Endodermal cell (in vitro differentiated cells): ENCODE data around the gene CBFA2T3. TPM values are rescaled to one million over a fixed set of nuclear protein-coding genes. Genes with fewer than 3 reads are reported as not detected.
A peak's percentile ranks its signal among the peaks of the same experiment; 100 is the strongest.

Experiments used
- DNase-seq: peaks from one replicate; pipeline ENCODE4 v3.0.0-alpha.2; 2017
- H3K27ac ChIP-seq: 2 replicates; pipeline ENCODE4 v1.5.1; 2013; ENCODE audit warnings: mild to moderate bottlenecking, low read depth, low read length, moderate library complexity
- H3K27me3 ChIP-seq: 2 replicates; pipeline ENCODE4 v1.6.1; 2013; ENCODE audit warnings: mild to moderate bottlenecking, low read length, moderate library complexity; ENCODE audit not compliant: insufficient read depth, control insufficient read depth, poor library complexity, severe bottlenecking
- H3K36me3 ChIP-seq: 2 replicates; pipeline ENCODE4 v1.7.0; 2013; ENCODE audit warnings: mild to moderate bottlenecking, low read length, moderate library complexity; ENCODE audit not compliant: control insufficient read depth, insufficient read depth
- H3K4me1 ChIP-seq: one replicate; pipeline ENCODE4 v1.7.0; 2013; ENCODE audit warnings: low read length; ENCODE audit not compliant: control insufficient read depth, insufficient read depth
- H3K4me3 ChIP-seq: 2 replicates; pipeline ENCODE4 v1.5.1; 2013; ENCODE audit warnings: mild to moderate bottlenecking, low read length, moderate library complexity
- H3K9ac ChIP-seq: 2 replicates; pipeline ENCODE4 v1.6.1; 2013; ENCODE audit warnings: mild to moderate bottlenecking, low read length, moderate library complexity; ENCODE audit not compliant: poor library complexity, severe bottlenecking; ENCODE audit errors: extremely low read depth
- H3K9me3 ChIP-seq: 2 replicates; pipeline ENCODE4 v1.6.1; 2013; ENCODE audit warnings: mild to moderate bottlenecking, low read length, moderate library complexity; ENCODE audit not compliant: control insufficient read depth
- H3K27ac Mint-ChIP-seq: 2 replicates; pipeline ENCODE4 v1.8.0; 2020; ENCODE audit warnings: mixed read lengths
- H3K27me3 Mint-ChIP-seq: 2 replicates; pipeline ENCODE4 v1.8.0; 2021; ENCODE audit warnings: mild to moderate bottlenecking, mixed read lengths; ENCODE audit not compliant: insufficient read depth
- H3K36me3 Mint-ChIP-seq: 2 replicates; pipeline ENCODE4 v1.8.0; 2020; ENCODE audit warnings: low read depth, mixed read lengths
- H3K4me1 Mint-ChIP-seq: 2 replicates; pipeline ENCODE4 v1.8.0; 2020; ENCODE audit warnings: mixed read lengths
- H3K4me3 Mint-ChIP-seq: 2 replicates; pipeline ENCODE4 v1.8.0; 2020; ENCODE audit warnings: mild to moderate bottlenecking, moderate library complexity, mixed read lengths
- H3K9me3 Mint-ChIP-seq: 2 replicates; pipeline ENCODE4 v1.8.0; 2020; ENCODE audit warnings: mild to moderate bottlenecking, mixed read lengths
- WGBS, 2 experiments: methylation state at CpG; one replicate each; pipeline versions ENCODE4 v1.1.5 to v1.1.7; 2013; ENCODE audit warnings: missing lambda C conversion rate in 2 of 2, mixed read lengths in 1 of 2; ENCODE audit not compliant: insufficient coverage in 1 of 2, insufficient read length in 1 of 2; 5-methylcytosine and 5-hydroxymethylcytosine counted together
- total RNA-seq, 2 donors: library from RNA; stranded (reverse); fragmentation: NEBNext Ultra II Directional in 1 of 2; extraction: Animal tissue kit (Norgen Biotek cat#: 25700) in 1 of 2; gene quantifications; 2 replicates in 1 of 2; 3 replicates in 1 of 2; pipeline ENCODE4 v1.2.1, GENCODE V29; 2021
- TF ChIP-seq, protein P1 (sequence below): fragments of 200-600 bp; sonication (generic); conservative IDR thresholded peaks from 2 replicates; pipeline ENCODE4 v1.5.0; 2021; ENCODE audit warnings: antibody characterized with exemption, mild to moderate bottlenecking

The CBFA2T3 gene
- total RNA-seq, 2 donors from 2014 or later: 1.0 to 3.1 TPM

DNA sequence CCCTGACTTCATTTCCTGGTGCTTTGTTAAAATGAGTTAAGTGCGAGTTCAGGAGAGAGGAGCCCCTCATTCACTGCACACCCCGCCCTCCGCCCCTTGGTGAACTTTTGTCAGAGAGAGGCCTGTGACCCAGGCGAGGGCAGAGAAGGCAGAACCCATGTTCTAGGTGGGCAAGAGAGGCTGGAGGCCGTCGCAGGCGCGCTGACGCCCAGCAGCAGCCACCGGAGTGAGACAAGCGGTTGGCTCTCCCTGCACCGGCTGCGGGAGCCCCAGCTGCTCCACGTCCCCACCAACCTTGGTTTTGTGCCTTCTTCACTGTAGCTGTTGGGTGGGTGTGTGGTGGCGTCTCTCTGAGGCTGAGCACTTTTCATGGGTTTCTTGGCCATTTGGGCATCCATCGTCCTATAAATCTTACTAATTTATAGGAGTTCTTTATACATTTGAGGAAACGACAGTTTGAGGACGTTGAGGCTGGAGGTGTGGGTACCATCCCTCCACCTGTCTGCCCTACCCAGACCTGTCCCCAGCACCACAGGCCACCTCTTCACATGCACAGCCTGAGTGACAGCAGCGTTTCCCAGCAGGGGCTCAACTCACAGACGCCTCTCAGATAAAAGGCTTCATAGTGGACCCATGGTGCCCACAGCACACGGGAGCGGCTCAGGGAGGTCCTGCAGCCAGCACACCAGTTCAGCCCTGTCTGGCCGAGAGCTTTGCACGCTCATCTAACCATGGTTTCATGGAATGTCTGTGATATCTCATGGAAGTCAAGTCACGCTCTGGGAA, 45.2 kb upstream of the CBFA2T3 start:
- Mint-ChIP-seq H3K9me3 (peaks cover 7% of the 10 kb centered on the region), H3K4me1 (no peaks in the 10 kb centered on the region), H3K4me3 (no peak overlapping the region), H3K36me3 (no peaks in the 10 kb centered on the region), H3K27me3 (peaks cover 5% of the 10 kb centered on the region), H3K27ac (no peak overlapping the region)
- no peak overlapping the region for H3K27ac ChIP-seq
- 83% methylated on average over 14 to 23 of the region's 25 CpGs for WGBS, 2 experiments
- no peaks in the 10 kb centered on the region for H3K27me3 ChIP-seq
- H3K4me1 ChIP-seq: no peaks in the 10 kb centered on the region
- DNase-seq: peak; percentile 52
- no peak overlapping the region for H3K4me3 ChIP-seq
- no peaks in the 10 kb centered on the region for H3K9me3 ChIP-seq
- no peak overlapping the region for H3K9ac ChIP-seq
- TF ChIP-seq, protein P1, sequence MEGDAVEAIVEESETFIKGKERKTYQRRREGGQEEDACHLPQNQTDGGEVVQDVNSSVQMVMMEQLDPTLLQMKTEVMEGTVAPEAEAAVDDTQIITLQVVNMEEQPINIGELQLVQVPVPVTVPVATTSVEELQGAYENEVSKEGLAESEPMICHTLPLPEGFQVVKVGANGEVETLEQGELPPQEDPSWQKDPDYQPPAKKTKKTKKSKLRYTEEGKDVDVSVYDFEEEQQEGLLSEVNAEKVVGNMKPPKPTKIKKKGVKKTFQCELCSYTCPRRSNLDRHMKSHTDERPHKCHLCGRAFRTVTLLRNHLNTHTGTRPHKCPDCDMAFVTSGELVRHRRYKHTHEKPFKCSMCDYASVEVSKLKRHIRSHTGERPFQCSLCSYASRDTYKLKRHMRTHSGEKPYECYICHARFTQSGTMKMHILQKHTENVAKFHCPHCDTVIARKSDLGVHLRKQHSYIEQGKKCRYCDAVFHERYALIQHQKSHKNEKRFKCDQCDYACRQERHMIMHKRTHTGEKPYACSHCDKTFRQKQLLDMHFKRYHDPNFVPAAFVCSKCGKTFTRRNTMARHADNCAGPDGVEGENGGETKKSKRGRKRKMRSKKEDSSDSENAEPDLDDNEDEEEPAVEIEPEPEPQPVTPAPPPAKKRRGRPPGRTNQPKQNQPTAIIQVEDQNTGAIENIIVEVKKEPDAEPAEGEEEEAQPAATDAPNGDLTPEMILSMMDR: no peak
- H3K36me3 ChIP-seq: no peaks in the 10 kb centered on the region

DNA sequence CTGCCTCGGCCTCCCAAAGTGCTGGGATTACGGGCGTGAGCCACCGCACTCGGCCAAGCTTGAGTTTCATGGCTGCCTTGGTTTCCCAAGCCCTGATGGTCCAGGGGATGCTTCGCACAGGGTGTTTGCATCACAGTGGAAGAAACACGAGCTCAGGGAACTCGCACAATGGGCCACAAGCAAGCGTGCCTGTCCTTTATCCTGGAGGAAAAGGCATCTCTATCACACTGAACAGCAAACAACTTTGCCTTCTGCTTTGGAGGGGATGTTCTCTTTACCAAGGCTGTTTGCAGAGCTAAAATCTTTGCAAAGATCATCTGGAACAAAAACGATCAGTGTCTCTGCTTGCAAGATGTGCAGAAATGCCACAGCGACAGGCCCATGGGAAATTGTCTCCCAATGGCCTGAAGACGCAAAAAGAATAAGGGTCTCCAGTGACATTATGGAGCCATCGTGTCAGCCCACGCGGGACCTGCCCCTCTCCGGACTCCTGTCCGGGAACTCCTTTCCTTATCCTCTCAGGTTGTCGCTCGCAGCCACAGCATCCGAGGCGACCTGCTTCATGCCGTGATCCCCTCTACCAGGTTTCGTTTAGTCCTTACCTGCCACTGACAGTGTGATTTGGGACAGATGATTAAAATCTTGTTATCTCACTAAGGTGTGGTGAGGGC, 44.1 kb upstream of the CBFA2T3 start:
- no peak overlapping the region for H3K4me3 ChIP-seq
- Mint-ChIP-seq H3K9me3 (peaks cover 4% of the 10 kb centered on the region), H3K27me3 (peaks cover 7% of the 10 kb centered on the region), H3K27ac (no peak overlapping the region), H3K4me3 (no peak overlapping the region), H3K36me3 (no peaks in the 10 kb centered on the region), H3K4me1 (no peaks in the 10 kb centered on the region)
- H3K9me3 ChIP-seq: no peaks in the 10 kb centered on the region
- TF ChIP-seq, protein P1: no peak
- no peak overlapping the region for H3K9ac ChIP-seq
- DNase-seq: peak; percentile 34
- 89 to 91% methylated on average over 16 to 23 of the region's 23 CpGs for WGBS, 2 experiments
- H3K27ac ChIP-seq: no peak overlapping the region
- no peaks in the 10 kb centered on the region for H3K36me3 ChIP-seq
- H3K27me3 ChIP-seq: no peaks in the 10 kb centered on the region
- no peaks in the 10 kb centered on the region for H3K4me1 ChIP-seq

DNA sequence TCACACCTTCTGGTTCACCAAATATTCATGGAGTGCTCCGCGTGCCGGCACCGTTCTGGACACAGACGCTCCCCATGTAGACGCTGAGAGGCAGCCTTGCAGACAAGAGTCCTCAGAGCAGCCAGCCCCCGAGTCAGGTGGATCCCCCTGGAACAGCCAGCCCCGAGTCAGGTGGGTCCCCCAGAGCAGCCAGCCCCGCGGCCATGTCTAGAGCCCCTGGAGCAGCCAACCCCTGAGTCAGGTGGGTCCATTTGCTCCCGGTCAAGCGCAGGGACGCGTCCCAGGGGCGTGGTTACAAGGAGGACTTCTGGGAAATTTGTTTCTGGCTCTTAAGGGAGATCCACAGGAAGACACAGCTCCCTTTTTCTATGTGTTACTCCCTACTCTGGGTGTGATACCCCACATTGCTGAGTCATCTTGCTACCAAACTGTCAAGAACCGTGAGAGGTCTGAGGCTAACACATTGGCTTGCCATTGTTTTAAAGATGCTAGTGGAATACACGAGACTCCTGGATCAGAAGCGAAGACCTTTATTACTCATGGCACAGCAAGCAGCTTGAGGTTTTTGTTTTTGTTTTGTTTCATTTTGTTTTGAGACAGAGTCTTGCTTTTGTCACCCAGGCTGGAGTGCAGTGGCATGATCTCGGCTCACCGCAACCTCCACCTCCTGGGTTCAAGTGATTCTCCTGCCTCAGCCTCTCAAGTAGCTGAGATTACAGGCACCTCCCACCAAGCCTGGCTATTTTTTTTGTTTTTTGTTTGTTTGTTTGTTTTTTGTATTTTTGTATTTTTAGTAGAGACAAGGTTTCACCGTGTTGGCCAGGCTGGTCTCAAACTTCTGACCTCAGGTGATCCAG, 43.3 kb upstream of the CBFA2T3 start:
- H3K27me3 Mint-ChIP-seq: peaks cover 7% of the 10 kb centered on the region
- Histone ChIP-seq H3K4me3 (no peak overlapping the region), H3K36me3 (no peaks in the 10 kb centered on the region), H3K27ac (no peak overlapping the region), H3K9me3 (no peaks in the 10 kb centered on the region), H3K27me3 (no peaks in the 10 kb centered on the region), H3K9ac (no peak overlapping the region), H3K4me1 (no peaks in the 10 kb centered on the region)
- TF ChIP-seq, protein P1: no peak
- H3K4me1 Mint-ChIP-seq: no peaks in the 10 kb centered on the region
- peak; percentile 42 for DNase-seq
- WGBS, 2 experiments: 90 to 91% methylated on average over 16 to 21 of the region's 21 CpGs
- H3K9me3 Mint-ChIP-seq: peaks cover 4% of the 10 kb centered on the region
- H3K4me3 Mint-ChIP-seq: no peak overlapping the region
- H3K27ac Mint-ChIP-seq: no peak overlapping the region
- H3K36me3 Mint-ChIP-seq: no peaks in the 10 kb centered on the region
